Adrenal gland (tissue), 5 donors: ENCODE measurements around the gene SV2C.

Experiments used
- CTCF ChIP-seq, 6 experiments: fragments of 450-650 bp in 4 of 6; fragments of 200-600 bp in 2 of 6; sonication (generic) in 1 of 6; IDR thresholded peaks; 1 replicate in 5 of 6; 2 replicates in 1 of 6; pipeline versions ENCODE4 v1.5.1 to v1.8.0; 2016 to 2021; ENCODE audit warnings: antibody characterized with exemption in 6 of 6, mild to moderate bottlenecking in 2 of 6, moderate library complexity in 1 of 6
- POLR2A ChIP-seq, 2 donors: fragments of 450-650 bp; IDR thresholded peaks; one replicate each; pipeline ENCODE4 v1.6.1; 2017; ENCODE audit warnings: antibody characterized with exemption in 2 of 2, mild to moderate bottlenecking in 2 of 2, moderate library complexity in 1 of 2
- donor health status: DM: no; HTN: no; CAD: no.

GRCh38 chr5:76380346-76381066, 297.3 kb downstream of the SV2C start:
- TF ChIP-seq CTCF (IDR thresholded peaks at IDR 0.05) (no peak), POLR2A (IDR thresholded peaks at IDR 0.05) (no peak)
